ENCODE measurements around the gene FAM124B. TPM values are rescaled to one million over a fixed set of nuclear protein-coding genes. Genes with fewer than 3 reads are reported as not detected.

Gene FAM124B
- total RNA-seq, 1 donor from 2014 or later: not detected

- Mint-ChIP-seq H3K27me3 (no peaks in the 10 kb centered on the region), H3K9me3 (ENCODE audit: low read depth) (peaks cover 4% of the 10 kb centered on the region)
- no peak for TF ChIP-seq CTCF (IDR thresholded peaks at IDR 0.05; ENCODE audit: unreplicated experiment)
Observed at GRCh38 chr2:224405841-224406370, 4.0 kb upstream of the FAM124B start.

GRCh38 chr2:224405412-224405811 lies 3.5 kb upstream of the FAM124B start:
- H3K27me3 Mint-ChIP-seq: no peaks in the 10 kb centered on the region
- no peak overlapping the region for H3K4me3 Mint-ChIP-seq (ENCODE audit: low read depth)
- H3K27ac Mint-ChIP-seq: no peak overlapping the region
- peaks cover 4% of the 10 kb centered on the region for H3K9me3 Mint-ChIP-seq (ENCODE audit: low read depth)
- no peaks in the 10 kb centered on the region for H3K4me1 Mint-ChIP-seq (ENCODE audit: low read depth)
- DNase-seq (ENCODE audit: low spot score, unreplicated experiment): no peak
- TF ChIP-seq CTCF (IDR thresholded peaks at IDR 0.05; ENCODE audit: unreplicated experiment): no peak
- H3K36me3 Mint-ChIP-seq (ENCODE audit: insufficient read depth): no peaks in the 10 kb centered on the region

More at GRCh38 chr2:224405841-224406370, 4.0 kb upstream of the FAM124B start:
- no peaks in the 10 kb centered on the region for H3K36me3 Mint-ChIP-seq (ENCODE audit: insufficient read depth)
- H3K4me1 Mint-ChIP-seq (ENCODE audit: low read depth): no peaks in the 10 kb centered on the region
- no peak for DNase-seq (ENCODE audit: low spot score, unreplicated experiment)
- H3K27ac Mint-ChIP-seq: no peak overlapping the region
- no peak overlapping the region for H3K4me3 Mint-ChIP-seq (ENCODE audit: low read depth)

- H3K4me3 Mint-ChIP-seq (ENCODE audit: low read depth): no peak overlapping the region
- H3K9me3 Mint-ChIP-seq (ENCODE audit: low read depth): peaks cover 4% of the 10 kb centered on the region
- no peaks in the 10 kb centered on the region for H3K4me1 Mint-ChIP-seq (ENCODE audit: low read depth)
- H3K36me3 Mint-ChIP-seq (ENCODE audit: insufficient read depth): no peaks in the 10 kb centered on the region
- TF ChIP-seq CTCF (IDR thresholded peaks at IDR 0.05; ENCODE audit: unreplicated experiment): no peak
- H3K27ac Mint-ChIP-seq: no peak overlapping the region
- no peak for DNase-seq (ENCODE audit: low spot score, unreplicated experiment)
- H3K27me3 Mint-ChIP-seq: no peaks in the 10 kb centered on the region
Observed at GRCh38 chr2:224404796-224405195, 2.9 kb upstream of the FAM124B start.

- H3K27ac Mint-ChIP-seq: no peak overlapping the region
- no peaks in the 10 kb centered on the region for H3K27me3 Mint-ChIP-seq
- no peak for DNase-seq (ENCODE audit: low spot score, unreplicated experiment)
- H3K9me3 Mint-ChIP-seq (ENCODE audit: low read depth): peaks cover 4% of the 10 kb centered on the region
- no peak for TF ChIP-seq CTCF (IDR thresholded peaks at IDR 0.05; ENCODE audit: unreplicated experiment)
- H3K4me3 Mint-ChIP-seq (ENCODE audit: low read depth): no peak overlapping the region
- no peaks in the 10 kb centered on the region for H3K36me3 Mint-ChIP-seq (ENCODE audit: insufficient read depth)
- H3K4me1 Mint-ChIP-seq (ENCODE audit: low read depth): no peaks in the 10 kb centered on the region
Observed at GRCh38 chr2:224403657-224404056, 1.8 kb upstream of the FAM124B start.

- Mint-ChIP-seq H3K9me3 (ENCODE audit: low read depth) (peaks cover 7% of the 10 kb centered on the region), H3K4me3 (ENCODE audit: low read depth) (no peak overlapping the region), H3K27ac (no peak overlapping the region), H3K36me3 (ENCODE audit: insufficient read depth) (no peaks in the 10 kb centered on the region), H3K4me1 (ENCODE audit: low read depth) (no peaks in the 10 kb centered on the region), H3K27me3 (no peaks in the 10 kb centered on the region)
- no peak for DNase-seq (ENCODE audit: low spot score, unreplicated experiment)
- no peak for TF ChIP-seq CTCF (IDR thresholded peaks at IDR 0.05; ENCODE audit: unreplicated experiment)
Observed at GRCh38 chr2:224400886-224401632, 848 bp downstream of the FAM124B start.

Measured in progenitor cell of endocrine pancreas (in vitro differentiated cells).